Stimulated activated CD8-positive, alpha-beta memory T cell treated with anti-CD3 and anti-CD28 coated beads, Interleukin-15, amount 100 ng/mL, for 24 hours (primary cell): ENCODE measurements around the gene LIN9.
"Not testable (repeated sequence)": the region's sequence is repeated elsewhere in the genome, so short reads cannot be mapped to it uniquely, and the experiment has no call there.

ENCODE experiments used
- DNase-seq: peaks from one replicate; pipeline ENCODE4 v3.0.0-alpha.2; 2020; ENCODE audit warnings: low read depth

The LIN9 gene

DNA sequence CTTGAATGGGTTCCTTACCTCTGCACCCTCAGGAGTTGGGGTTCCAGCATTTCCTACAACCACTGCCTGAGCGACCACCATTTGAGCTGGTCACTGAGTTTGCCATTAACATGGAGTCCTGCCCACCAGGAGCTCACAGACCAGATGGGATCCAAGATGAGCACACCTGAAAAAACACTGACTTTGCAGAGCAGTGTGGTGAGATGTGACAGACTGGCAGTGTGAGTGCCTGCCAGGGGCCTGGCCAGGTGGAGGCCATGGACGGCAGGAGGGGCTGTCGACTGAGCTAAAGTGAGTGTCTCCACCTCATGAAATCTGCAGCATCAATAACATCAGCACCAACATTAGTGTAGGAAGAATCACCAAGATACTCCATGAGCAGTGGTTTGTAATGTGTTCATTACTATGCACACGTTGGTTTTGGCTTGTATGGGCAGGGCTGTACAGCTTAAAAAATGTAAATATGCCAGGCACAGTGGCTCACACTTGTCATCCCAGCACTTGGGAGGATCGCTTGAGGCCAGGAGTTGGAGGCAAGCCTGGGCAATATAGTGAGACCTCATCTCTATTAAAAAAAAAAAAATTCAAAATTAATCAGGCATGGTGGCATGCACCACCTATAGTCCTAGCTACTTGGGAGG lies 97.7 kb downstream of the LIN9 start:
- DNase-seq: no peak

GRCh38 chr1:226210571-226211176 lies 98.3 kb downstream of the LIN9 start:
- no peak for DNase-seq

DNA sequence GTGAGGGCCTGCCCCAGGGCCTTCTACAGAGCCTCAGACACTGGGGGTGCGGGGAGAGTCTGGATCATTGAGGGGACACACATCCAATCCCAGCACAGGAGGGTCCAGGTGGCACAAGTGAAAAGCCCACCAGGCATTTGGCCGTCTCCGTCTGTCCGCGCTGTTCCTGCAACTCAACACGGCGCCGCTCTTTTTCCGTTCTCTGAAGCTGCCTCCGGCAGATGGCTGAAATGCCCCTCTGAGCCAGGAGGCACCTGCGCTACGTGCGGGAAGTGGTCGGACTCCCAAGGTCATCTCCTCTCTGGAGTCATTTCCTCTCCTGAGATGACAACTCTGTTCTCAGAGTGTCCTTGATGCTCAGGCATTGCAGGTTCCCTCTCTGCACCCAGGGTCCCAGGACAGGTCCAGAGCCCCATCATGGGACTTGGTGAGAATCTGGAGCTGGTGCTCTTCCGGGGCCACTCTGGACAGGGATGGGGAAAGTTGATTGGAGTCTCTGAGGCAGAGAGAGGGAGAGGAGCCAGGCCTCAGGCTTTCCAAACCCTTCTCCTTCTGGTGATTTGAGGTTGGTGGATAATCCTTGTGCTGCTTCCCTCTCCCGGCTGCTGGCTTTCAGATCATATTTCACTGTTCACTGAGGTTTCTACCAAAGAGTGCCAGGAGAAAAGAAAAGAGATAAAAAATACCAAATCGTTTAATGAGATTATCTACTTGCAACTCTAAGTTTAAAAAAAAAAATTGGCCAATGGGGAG lies 99.5 kb downstream of the LIN9 start:
- DNase-seq: no peak

- DNase-seq: no peak
These were observed 101.9 kb downstream of the LIN9 start for GRCh38 chr1:226207048-226207447.

- no peak for DNase-seq
These were observed 104.8 kb downstream of the LIN9 start for GRCh38 chr1:226204198-226204597.

DNA sequence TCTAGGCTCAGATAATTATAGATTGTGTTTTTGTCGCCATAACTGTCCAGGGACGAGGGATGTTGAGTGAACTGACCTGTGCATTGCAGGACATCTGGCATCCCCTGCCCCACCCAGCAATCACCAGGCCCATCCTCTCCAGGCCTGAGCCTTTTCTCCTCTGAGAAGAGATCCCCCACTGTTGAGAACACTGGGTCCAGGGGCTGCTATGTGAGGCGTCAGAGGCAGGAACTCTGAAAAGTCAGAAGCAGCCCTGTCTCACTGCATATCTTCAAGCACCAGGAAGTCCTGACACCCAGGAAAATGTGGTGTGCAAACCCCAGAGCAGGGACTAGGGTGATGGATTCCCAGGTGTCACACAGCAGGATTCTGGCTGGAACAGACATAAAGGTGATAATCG lies 105.3 kb downstream of the LIN9 start:
- DNase-seq: no peak

DNA sequence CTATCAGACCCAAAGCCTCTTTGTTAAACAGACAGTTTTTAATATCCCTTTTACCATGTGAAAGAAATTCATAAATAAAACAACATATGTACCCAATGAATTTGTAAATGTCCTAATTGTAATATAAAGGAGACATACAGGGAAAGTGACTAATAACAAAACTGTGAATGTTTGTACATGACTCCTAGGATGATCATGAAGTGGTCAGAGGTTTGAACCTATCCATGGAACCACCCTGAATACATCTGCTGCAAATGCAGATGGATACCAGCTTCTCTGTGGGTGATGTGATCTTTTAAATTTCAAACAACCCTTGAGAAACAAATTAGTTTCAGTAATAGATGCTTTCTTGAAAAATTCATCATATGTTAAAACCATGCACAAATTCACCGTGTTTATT lies 105.7 kb downstream of the LIN9 start:
- no peak for DNase-seq

GRCh38 chr1:226202666-226203065 lies 106.3 kb downstream of the LIN9 start:
- not testable (repeated sequence) for DNase-seq

DNA sequence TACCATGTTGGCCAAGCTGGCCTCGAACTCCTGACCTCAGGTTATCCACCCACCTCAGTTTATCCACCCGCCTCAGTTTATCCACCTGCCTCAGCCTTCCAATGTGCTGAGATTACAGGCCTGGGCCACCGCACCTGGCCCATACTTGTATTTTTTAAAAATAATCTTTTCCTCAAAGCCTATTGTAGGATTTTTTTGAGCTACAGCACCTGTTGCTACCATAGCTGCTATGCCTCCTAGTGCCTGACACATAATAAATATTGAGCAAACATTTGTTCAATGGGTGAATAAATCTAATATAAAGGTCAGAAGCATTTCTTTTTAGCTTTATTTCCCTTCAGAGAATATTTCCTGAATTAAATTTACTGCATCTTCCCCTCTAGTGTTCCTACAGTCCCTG lies 106.7 kb downstream of the LIN9 start:
- no peak for DNase-seq

GRCh38 chr1:226201029-226201593 lies 107.9 kb downstream of the LIN9 start:
- no peak for DNase-seq

DNA sequence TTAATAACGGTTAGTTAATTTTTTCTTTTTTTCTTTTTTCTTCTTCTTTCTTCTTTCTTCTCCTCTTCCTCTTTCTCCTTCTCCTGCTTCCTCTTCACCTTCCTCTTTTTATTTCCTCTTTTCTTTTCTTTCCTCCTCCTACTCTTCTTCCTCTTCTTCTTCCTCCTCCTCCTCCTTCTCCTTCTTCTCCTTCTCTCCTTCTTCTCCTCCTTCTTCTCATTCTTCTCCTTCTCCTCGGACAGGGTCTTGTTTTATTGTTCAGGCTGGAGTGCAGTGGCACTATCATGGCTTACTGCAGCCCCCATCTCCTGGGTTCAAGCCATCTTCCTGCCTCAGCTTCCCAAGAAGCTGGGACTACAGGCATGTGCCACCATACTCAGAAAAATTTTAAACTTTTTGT lies 109.0 kb downstream of the LIN9 start:
- DNase-seq: no peak

- no peak for DNase-seq
These were observed 113.8 kb downstream of the LIN9 start for GRCh38 chr1:226195144-226195543.

- DNase-seq: no peak
These were observed 121.6 kb downstream of the LIN9 start for GRCh38 chr1:226187380-226187779.

DNA sequence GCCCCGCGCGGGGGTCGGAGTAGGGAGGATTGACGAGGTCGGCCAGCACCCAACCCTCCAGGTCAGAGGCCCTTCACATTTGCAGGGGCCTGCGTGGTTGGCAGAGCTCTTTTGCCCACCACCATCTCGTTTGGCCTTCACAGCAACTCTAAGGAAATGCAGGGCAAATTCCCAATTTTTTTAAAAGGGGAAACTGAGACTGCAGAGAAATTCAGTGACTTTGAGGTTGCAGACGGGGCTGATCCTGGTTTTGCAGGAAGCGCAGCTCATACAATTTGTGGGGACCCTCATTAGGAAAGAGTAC lies 122.0 kb downstream of the LIN9 start:
- DNase-seq: no peak

GRCh38 chr1:226186124-226187018 lies 122.6 kb downstream of the LIN9 start, which contains the start of gene ACBD3:
Gene ACBD3 (minus strand): TSS chr1:226186741. CDS start chr1:226186675, 66 bp downstream.
- DNase-seq: peak; percentile 51

DNA sequence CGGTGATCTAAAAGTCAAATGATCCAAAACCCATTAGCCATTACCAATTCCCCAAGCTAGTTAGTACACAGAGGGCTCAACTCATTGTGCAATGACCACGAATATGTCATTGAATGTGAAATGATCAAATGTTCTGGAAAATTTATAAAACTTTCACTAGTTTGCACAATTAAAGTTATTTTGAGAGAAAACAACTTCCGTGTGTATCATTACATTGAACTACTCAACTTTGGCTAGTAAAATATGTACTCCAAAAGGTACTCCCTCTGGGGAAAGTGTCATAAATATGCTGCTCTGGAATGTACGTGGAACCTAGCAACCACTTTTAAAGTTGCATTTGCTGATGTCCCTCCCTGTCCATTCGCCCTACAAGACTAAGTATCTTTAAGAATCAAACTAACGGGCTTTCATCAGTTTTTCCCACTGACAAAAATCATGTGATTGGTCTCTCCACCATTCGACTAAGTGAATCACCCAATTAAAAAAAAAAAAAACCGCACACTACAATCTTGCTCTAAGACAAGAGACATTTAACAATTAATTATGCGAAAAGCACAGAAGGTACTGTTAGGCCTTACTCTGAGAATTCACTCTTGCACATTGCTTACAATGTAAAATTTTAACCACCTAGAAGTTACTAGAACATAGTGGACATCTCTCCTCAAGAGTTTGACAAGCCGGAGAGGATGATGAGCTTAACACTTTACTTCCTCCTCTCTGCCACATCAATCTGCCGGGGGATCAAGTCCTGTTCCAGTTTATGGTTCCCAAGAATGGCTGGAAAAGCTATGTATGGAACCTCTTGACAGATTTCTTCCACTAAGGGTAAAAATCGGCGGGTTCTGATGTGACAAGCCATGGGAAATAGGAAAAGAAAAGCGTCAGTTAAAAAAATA lies 123.6 kb downstream of the LIN9 start:
- no peak for DNase-seq

DNA sequence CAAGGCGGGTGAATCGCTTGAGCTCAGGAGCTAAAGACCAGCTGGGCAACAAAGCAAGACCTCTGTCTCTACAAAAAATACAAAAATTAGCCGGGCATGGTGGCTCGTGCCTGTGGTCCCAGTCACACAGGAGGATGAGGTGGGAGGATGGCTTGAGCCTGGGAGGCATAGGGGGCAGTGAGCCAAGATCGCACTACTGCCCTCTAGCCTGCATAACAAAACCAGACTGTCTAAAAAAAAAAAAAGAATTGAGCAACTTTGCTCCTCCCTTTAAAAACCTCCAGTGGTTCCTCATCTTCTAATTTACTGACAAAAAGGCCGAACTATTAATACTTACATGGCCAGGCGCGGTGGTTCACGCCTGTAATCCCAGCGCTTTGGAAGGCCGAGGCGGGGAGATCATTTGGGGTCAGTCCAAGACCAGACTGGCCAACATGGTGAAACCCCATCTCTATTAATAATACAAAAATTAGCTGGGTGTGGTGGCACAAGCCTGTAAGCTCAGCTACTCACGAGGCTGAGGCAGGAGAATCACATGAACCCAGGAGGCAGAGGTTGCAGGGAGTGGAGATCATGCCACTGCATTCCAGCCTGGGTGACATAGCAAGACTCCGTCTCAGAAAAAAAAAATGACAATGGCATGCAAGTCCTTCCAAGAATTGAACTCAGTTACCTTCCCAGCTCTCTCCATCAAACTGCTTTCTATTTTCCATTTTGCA lies 126.8 kb downstream of the LIN9 start:
- no peak for DNase-seq
